Stimulated activated CD4-positive, alpha-beta T cell treated with anti-CD3 and anti-CD28 coated beads, Interleukin-2, amount 100 ng/mL, for 48 hours (primary cell): ENCODE results near the gene COPZ1.
"Not testable (repeated sequence)": the region's sequence is repeated elsewhere in the genome, so short reads cannot be mapped to it uniquely, and the experiment has no call there.

Experiments used
- DNase-seq, 2 donors: peaks; one replicate each; pipeline ENCODE4 v3.0.0-alpha.2; 2020

The COPZ1 gene

DNA sequence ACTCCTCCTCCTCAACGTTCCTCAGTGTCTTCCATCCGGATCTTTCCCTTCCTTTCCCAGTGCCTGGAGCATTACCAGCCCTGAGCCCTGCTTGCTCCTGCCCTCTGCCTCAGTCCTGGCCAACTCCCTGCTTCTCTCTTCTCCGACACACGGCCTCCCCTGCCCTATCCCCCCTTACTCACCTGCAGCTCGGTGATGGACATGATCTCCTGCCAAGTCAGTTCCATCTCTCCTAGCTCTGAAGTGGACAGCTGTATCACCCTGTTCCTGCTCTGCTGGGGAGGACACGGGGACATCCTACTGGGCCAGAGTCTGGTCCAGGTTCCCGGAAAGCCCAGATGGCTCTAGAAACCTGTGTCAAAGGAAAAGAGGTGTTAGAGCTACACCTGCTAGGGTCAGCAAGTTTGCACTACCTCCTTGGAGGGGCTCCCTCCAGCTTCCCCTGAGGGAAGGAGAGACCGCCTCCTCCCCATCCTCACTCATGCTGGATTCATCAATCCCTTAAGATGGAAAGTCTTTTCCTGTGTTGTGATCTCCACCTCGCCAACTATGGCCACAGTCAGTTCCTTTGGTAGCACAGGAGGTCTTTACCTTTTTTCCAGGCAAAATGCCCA, 29.9 kb upstream of the COPZ1 start:
- no peak for DNase-seq

DNA sequence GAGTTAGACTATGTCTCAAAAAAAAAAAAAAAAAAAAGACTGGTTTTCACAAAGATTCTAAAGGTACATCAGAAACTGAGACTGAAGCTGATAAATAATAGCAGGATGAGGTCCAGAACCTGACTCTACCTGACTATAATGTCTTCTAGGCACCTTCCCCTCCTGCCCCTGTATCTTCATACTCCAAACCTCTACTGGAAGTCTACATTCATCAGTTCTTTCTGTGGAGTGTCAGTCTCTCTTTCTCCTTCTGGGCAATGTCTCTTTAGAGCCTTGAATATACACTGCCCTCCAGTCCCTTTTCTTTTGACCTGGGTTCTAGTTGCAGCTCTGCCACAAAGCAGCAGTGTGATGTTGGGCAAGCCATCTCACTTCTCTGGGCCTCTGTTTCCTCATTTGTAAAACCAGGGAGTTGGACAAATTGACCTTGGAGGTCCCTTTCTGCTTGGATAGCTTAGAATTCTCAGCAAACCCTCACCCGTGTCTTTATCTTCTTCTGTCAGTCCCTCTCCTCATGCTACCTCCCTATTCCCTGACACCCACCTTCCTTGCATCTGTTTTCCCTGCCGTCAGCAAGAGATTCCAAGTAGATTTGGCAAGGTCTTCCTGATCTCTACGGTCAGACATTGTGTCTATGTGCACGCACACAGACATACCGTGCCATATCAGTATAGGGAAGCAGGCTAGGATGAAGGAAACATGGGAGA, 28.4 kb upstream of the COPZ1 start:
- DNase-seq: no peak

DNA sequence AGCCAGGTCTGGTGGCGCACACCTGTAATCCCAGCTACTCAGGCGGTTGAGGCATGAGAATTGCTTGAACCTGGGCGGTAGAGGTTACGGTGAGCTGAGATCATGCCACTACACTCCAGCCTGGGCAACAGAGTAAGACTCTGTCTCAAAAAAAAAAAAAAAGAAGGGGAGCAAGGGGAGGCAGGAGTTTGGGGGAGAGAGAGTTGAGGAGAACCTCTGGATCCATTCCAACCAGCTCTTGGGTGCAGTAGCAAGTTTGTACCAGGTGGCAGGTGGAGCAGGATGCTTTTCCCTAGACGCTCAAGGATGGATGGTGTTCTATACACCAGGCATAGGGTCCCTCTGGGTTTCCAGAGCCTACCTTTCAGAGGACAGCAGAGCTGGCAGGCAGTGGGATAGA, 26.0 kb upstream of the COPZ1 start:
- DNase-seq: no peak

DNA sequence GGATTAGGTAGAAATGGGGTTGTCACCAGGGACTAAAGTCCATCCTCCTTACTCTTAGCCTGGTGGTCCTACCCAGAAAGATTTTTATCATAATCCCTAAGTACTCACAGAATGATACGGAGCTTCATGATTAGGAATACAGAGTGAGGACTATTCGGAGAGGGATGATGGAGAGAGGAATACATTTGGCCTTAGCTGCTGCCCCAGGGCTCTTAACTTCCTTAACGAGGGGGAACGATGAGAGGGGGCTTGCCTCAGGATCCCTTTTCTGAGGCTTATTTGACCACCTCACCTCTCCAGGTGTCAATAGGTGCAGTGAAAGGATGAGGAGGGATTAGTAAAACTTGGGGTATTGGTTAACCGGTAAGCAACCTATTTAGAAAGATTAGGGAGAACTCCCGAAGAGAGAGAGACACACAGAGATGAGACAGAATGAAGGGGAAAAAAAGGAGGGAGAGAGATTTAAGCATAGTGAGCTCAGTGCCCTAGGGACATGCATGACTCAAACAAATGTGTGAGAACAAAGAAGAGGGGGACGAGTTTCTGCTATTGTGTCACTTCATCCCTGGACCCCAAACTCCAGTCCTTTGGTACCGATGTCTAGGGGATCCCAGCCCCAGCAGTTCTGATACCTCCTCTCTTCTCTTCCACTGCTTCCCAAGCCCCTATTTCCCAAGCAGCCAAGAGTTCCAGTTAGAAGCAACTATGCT, 25.3 kb upstream of the COPZ1 start:
- no peak for DNase-seq

DNA sequence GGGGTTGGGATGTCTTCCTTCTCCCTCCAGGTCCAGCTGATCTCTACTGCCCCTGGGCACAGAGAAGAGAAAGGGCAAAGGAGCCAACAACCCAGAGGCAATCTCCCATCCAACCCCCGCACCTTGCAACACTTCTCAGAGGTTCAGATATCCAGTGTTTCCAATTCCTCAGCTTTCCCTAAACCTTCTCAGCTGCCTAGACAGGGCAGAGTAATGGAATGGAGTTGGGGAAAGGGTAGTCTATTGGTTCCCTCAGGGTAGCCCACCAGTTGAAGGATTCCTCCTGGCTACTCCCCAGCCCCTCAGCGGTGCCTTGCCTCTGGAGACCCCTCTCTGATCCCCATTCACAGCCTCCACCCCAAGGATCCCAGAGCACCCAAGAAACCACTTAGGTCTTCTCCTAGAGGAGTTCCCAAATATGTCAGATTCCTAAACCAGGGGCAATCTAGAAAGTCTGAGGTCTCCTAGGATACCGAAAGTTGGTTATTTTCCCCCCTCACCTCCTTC, 24.7 kb upstream of the COPZ1 start:
- DNase-seq: no peak

DNA sequence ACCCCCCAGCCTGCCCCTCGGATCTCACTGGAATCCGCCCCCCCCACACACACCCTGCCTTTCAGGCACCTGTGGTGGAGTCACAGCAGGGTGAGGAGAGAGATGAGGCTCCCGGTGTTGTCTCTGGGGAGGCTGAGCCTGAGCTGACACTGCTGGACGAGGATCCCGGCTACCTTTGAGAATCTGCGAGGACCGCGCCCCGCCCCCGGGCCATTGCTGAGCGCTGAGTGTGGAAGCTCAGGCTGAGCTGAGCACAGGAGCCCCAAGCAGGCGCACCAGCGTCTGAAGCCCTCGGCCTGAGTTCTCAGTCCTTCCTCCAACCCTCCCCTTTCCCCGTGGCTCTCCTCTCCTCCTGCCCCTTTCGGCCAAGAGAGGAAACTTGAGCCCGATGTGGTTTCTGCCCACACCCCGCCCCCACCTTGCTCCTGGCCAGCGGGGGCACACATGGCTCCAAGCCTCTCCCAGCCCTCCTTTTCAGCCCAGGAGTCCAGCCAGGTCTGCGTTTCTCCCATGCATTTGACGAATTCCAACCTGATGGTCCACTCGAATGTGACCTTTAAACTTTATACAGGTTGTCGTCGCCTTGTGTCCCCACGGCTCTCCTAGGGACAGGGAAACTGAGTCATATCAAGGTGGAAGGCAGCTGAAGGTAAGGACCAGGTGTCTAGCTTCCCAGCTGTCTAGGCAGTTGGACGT, 24.1 kb upstream of the COPZ1 start, which contains the start of gene NFE2:
NFE2 (minus strand) TSS at position 284 of the 696 bp plus-strand sequence. CDS start 5,767 bp downstream, outside the sequence.
- DNase-seq: no peak

DNA sequence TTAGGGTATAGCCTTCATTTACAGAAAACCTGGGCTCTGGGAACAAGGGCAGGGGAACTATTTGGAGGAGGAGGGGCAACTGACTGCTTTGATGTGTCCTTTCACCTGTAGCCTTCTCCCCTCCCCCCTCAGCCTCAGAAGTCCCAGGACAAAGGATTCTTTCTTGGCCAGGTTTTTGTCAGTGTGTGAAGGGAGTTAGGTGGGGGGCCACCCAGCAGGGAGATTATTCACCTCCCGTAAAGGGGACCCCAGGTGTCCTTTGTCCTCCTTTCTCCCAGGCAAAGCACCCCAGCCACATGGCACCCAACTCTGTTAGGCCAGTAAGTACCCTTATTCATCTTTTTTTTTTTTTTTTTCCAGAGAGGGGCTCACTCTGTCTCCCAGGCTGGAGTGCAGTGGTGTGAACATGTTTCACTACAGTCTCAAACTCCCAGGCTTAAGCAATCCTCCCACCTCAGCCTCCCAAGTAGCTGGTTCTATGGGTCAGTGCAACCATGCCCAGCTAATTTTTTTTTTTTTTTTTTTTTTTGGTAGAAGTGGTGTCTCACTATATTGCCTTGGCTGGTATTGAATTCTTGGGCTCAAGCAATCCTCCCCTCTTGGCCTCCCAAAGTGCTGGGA, 23.4 kb upstream of the COPZ1 start:
- no peak for DNase-seq

DNA sequence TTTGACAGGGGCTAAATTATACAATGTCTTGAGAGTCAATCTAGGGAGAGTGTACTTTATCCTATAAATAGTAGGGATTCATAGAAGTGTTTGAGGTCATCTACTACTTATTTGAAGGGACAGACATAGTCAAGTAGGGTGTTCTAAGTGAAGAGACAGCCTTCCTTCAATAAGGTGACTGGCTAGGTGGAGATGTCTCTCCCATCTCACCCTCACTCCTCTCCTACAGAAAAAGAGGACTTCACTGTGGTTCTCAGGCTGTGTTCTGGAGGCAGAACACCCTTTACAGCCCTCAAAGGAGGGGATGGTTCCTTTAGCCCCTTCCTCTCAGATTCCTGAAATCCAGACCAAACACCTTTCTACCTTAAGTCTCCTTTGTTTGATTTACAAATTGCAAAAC, 21.3 kb upstream of the COPZ1 start:
- DNase-seq: no peak

DNA sequence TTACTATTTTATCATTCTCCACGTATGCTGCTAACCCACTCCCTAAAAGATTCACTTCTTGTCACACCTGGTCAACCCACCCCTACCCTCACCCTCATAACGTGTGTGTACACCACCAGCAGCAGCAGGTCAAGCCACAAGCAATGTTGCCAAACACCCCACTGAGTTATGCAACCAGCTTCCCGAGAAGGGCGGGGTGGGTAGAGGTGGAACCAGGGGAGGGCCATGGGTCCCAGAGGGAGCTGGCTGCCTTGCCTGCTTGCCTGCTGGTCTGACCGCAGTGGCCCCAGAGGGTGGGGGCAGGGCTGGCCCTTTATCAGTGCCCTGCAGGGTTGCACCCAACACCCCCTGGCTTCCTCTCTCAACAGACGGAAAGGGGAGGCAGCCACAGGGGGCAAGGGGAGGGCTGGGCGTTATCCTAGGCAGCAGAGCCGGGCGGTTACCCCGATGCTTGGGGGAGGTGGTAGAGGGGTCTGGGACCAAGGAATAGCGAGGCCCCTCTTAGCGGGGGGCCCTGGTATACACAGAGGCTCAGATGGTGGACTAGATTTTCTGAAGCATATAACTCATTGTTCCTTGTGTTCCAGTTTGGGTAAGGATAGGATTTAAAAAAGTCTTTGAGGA, 20.6 kb upstream of the COPZ1 start:
- DNase-seq: no peak

DNA sequence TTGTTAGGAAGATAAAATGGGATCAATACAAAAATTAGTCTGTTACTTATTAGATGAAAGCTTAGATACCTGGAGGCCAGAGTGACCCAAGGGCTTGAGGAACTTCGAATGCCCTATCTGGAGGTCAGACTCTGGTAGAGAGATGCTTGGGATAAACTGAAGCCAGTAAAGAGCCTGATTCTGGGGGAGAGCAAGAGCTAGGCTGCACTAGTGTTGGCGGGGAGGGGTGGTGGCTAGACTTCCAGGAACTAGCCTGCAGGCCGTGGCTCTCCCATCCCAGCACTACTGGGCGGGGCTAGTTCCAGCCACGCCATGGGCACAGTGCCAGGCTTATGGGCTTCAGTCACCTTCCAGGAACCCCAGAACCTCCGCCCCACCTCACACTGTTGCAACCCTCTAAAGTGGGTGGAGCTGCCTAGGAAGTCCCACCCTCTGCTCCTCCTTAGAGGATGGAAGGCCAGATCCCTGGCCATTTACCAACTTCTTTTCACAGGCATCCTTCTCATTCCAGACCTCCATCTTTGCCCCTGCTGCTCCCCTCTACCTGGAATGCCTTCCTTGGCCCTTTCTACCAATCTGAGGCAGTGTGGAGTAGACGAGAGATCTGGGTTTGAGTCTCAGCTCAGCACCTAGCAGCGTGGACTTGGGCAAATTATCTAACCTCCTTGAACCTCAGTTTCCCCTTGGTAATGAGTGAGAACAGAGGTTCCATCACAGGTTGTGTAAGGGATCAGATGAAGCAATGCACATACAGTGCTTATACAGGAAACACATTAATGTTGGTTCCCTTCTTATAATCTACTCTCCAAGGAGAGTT, 17.8 kb upstream of the COPZ1 start:
- DNase-seq: no peak

DNA sequence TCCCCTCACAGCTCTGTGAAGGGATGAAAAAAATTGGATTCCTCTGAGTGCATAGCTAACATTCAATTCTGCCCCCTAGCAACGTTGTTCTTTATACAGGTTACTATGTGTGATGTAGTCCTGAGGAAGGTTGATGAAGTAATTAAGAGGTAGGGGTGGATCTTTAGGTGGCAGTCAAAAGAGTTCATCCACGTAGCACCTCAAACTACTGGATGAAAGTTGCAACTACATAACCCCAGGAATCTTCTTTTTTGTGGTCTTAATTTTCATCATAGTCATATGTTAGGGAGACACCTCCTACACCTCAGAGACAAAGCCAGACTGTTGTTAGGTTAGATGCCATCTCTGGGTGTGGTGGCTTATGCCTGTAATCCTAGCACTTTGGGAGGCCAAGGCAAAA, 13.9 kb upstream of the COPZ1 start:
- no peak for DNase-seq

DNA sequence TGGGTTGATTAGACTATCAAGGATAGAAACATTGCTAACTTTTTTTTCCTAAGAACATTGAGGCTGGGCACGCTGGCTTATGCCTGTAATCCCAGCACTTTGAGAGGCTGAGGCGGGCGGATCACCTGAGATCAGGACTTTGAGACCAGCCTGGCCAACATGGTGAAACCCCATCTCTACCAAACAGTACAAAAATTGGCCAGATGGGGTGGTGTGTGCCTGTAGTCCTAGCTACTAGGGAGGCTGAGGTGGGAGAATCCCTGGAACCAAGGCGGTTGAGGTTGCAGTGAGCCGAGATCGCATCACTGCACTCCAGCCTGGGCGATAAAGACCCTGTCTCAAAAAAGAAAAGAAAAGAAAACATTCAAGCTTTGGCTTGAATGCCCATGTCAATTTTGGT, 12.6 kb upstream of the COPZ1 start:
- DNase-seq: not testable (repeated sequence)

DNA sequence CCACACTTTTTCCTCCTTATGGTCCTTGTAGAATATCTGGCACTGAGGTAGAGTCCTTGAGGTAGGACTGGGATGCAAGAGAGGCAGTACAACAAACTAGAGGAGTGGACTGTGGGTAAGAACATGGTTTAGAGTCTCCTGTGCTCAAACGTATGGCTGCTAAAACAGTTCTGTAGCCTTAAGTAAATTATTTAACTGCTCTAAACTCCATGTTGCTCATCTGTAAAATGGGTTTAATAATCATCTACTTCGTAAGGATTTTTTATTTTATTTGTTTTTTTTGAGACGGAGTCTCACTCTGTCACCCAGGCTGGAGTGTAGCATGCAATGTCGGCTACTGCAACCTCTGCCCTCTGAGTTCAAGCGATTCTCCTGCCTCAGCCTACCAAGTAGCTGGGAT, 3.6 kb upstream of the COPZ1 start:
- DNase-seq: no peak

DNA sequence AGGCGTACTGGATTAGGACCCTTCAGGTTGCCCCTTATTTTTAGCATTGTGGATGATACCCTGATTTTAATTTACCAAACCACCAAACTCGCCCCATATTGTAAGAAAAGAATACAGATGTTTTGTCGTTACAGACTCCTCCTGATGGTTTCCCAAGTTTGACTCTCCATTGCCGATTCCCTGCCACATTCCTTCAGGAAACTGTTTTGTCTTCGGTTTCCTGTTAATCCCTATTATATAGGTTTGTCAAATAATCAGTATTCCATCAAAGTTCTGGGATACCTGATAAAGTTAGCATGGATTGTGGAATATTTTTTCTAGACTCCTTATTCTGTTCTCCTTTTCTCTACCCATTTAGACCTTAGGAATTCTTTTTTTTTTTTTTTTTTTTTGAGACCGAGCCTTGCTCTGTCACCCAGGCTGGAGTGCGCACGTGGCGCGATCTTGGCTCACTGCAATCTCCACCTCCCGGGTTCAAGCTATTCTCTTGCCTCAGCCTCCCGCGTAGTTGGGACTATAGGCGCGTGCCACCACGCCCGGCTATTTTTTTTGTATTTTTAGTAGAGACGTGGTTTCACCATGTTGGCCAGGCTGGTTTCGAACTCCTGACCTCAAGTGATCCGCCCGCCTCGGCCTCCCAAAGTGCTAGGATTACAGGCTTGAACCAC, 645 bp downstream of the COPZ1 start:
- DNase-seq: not testable (repeated sequence)

DNA sequence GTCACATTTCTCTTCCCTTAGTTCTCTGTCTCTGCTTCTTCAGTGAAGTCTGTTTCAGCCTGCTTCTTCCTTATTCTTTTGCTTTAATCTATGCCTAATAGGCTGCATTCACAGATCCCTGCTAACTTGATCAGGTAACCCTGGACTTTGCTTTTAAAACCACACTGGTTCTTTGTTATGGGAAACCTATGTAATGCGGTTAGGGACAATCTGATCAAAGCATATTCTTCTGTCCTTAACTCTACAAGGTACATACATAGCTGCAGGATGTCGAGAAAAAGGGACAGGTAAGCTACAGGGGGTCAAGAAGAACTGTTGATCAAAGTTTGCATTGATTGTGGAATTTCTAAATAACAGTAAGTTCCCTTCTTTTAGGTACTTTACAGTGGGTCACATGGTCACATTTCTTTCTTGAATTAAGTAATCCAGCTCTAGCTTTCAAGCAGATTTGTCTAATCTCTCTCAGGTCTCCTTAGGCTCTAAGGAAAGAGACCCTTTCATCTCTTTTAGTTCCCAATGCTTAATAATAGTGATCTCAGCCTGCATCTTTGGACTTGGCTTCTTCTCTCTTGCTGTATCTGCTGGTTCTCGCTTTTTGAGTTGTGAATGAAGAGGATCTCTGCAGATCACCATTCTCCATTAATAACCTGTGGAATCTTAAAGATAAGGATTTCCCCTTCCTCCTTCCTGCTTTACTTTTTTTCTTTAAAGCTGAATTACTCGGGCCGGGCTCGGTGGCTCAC, 3.8 kb downstream of the COPZ1 start:
- no peak for DNase-seq

DNA sequence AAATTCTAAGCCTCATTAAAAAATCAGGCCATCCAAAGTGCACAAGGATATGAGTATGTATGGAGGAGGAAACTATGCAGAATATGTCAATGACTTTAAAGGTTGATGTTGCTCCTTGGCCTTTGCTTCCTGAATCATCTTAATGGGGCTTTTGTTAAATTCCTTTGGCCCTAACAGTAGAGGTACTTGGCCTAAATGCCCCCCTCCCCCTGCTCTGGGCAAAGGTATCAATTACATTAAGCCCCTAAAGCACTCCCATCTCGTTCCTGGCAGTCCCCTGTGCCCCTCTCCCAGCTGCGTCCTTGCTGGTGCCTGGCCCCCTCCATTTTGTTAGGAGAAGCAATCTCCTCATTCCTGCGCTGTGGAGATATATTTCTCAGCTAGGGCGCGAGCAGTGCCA, 4.8 kb downstream of the COPZ1 start:
- DNase-seq: no peak

DNA sequence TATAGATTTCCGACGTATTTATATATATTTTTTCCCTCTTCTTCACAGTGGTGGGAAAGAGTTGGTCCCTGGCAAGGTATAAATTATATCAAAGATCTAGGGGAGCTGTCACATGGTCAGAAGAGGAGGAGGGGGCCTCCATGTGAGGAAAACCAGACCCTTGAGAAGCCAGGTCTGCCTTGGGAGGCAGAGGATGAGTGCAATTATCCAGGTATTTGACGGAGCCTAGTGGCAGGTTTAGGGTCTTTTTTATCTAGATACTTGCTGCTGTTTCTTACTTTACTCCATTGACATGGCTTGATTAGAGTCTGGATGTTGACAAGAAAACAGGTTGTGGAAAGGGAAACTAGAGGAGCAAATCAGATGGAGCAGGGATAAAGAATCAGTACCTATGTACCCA, 5.5 kb downstream of the COPZ1 start:
- no peak for DNase-seq

DNA sequence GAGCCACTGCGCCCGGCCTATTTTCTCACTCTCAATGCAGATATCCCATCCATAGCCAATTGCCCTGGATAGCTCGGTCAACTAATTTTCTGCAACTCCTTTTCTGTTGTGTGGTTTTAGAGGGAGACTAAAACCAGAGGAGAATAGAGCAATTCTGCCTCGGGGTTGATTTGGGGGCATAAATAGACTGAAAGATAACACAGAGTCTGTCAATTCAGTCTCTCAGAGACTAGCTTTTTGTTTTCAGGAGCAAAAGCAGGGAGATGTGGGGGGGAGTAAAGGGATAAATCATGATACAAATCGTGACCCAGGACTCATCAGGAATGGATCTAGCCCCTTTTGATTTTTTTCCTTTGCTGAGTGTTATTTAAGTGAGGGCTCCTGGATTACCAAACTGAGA, 6.5 kb downstream of the COPZ1 start:
- no peak for DNase-seq

DNA sequence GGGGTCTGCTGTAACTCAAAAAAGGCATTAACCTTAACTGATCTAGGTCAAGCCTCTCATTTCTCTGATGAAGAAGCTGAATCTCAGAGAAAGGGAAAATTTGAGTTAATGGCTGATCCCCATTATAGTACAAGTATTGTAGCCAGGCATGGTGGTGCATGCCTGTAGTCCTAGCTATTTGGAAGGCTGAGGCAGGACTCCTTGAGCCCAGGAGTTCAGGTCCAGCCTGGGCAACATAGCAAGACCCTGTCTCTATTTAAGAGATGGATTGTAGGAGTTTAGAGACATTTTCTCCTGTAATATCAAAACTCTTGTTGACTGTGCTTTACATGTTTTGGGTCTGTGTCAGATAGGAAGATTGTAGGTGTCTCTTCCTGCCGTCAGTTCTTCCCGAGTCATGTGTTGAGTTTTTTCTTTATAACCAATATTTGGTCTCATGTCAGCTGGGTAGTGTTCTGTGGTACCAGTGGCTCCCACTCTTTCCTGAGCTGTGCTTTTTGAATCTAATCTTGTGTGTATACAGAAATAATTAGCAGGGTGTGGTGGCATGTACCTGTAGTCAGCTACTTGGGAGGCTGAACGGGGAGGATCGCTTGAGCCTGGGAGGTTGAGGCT, 8.6 kb downstream of the COPZ1 start:
- DNase-seq: no peak
